ENCODE measurements around the gene EEPD1.

EEPD1 gene

GRCh38 chr7:36209814-36210183, 56.7 kb downstream of the EEPD1 start:
- H3K4me3 ChIP-seq (ENCODE audit: low read length): no peak overlapping the region
- no peaks in the 10 kb centered on the region for H3K27me3 ChIP-seq (ENCODE audit: insufficient read depth, low read length)
- no peaks in the 10 kb centered on the region for H3K36me3 ChIP-seq (ENCODE audit: insufficient read depth, low read length)
- H3K9me3 ChIP-seq (ENCODE audit: low read length): no peaks in the 10 kb centered on the region
- H3K4me1 ChIP-seq (ENCODE audit: insufficient read depth, low read length): peaks cover 17% of the 10 kb centered on the region
- no peak overlapping the region for H2AFZ ChIP-seq (ENCODE audit: low read depth, low read length)

GRCh38 chr7:36210291-36210922, 57.4 kb downstream of the EEPD1 start:
- Histone ChIP-seq H3K27me3 (ENCODE audit: insufficient read depth, low read length) (no peaks in the 10 kb centered on the region), H3K9me3 (ENCODE audit: low read length) (no peaks in the 10 kb centered on the region), H3K4me3 (ENCODE audit: low read length) (no peak overlapping the region), H3K4me1 (ENCODE audit: insufficient read depth, low read length) (peaks cover 12% of the 10 kb centered on the region), H3K36me3 (ENCODE audit: insufficient read depth, low read length) (no peaks in the 10 kb centered on the region), H2AFZ (ENCODE audit: low read depth, low read length) (no peak overlapping the region)

- Histone ChIP-seq H3K9me3 (ENCODE audit: low read length) (no peaks in the 10 kb centered on the region), H3K36me3 (ENCODE audit: insufficient read depth, low read length) (no peaks in the 10 kb centered on the region), H3K4me1 (ENCODE audit: insufficient read depth, low read length) (peaks cover 4% of the 10 kb centered on the region), H2AFZ (ENCODE audit: low read depth, low read length) (no peak overlapping the region), H3K4me3 (ENCODE audit: low read length) (no peak overlapping the region), H3K27me3 (ENCODE audit: insufficient read depth, low read length) (no peaks in the 10 kb centered on the region)
Observed at GRCh38 chr7:36214608-36215456, 61.8 kb downstream of the EEPD1 start.

GRCh38 chr7:36215457-36215765, 62.4 kb downstream of the EEPD1 start:
- Histone ChIP-seq H3K27me3 (ENCODE audit: insufficient read depth, low read length) (no peaks in the 10 kb centered on the region), H3K4me3 (ENCODE audit: low read length) (no peak overlapping the region), H3K9me3 (ENCODE audit: low read length) (no peaks in the 10 kb centered on the region), H2AFZ (ENCODE audit: low read depth, low read length) (no peak overlapping the region), H3K36me3 (ENCODE audit: insufficient read depth, low read length) (no peaks in the 10 kb centered on the region), H3K4me1 (ENCODE audit: insufficient read depth, low read length) (peaks cover 4% of the 10 kb centered on the region)

- Histone ChIP-seq H2AFZ (ENCODE audit: low read depth, low read length) (no peak overlapping the region), H3K36me3 (ENCODE audit: insufficient read depth, low read length) (no peaks in the 10 kb centered on the region), H3K9me3 (ENCODE audit: low read length) (no peaks in the 10 kb centered on the region), H3K4me1 (ENCODE audit: insufficient read depth, low read length) (no peaks in the 10 kb centered on the region), H3K4me3 (ENCODE audit: low read length) (no peak overlapping the region), H3K27me3 (ENCODE audit: insufficient read depth, low read length) (no peaks in the 10 kb centered on the region)
Observed at GRCh38 chr7:36216063-36216684, 63.1 kb downstream of the EEPD1 start.

- Histone ChIP-seq H3K27me3 (ENCODE audit: insufficient read depth, low read length) (no peaks in the 10 kb centered on the region), H2AFZ (ENCODE audit: low read depth, low read length) (no peak overlapping the region), H3K9me3 (ENCODE audit: low read length) (no peaks in the 10 kb centered on the region), H3K4me1 (ENCODE audit: insufficient read depth, low read length) (no peaks in the 10 kb centered on the region), H3K4me3 (ENCODE audit: low read length) (no peak overlapping the region), H3K36me3 (ENCODE audit: insufficient read depth, low read length) (no peaks in the 10 kb centered on the region)
Observed at GRCh38 chr7:36217211-36217960, 64.3 kb downstream of the EEPD1 start.

GRCh38 chr7:36217961-36218284, 64.9 kb downstream of the EEPD1 start:
- Histone ChIP-seq H3K36me3 (ENCODE audit: insufficient read depth, low read length) (no peaks in the 10 kb centered on the region), H3K4me1 (ENCODE audit: insufficient read depth, low read length) (no peaks in the 10 kb centered on the region), H3K9me3 (ENCODE audit: low read length) (no peaks in the 10 kb centered on the region), H2AFZ (ENCODE audit: low read depth, low read length) (no peak overlapping the region), H3K27me3 (ENCODE audit: insufficient read depth, low read length) (no peaks in the 10 kb centered on the region), H3K4me3 (ENCODE audit: low read length) (no peak overlapping the region)

GRCh38 chr7:36219429-36219828, 66.4 kb downstream of the EEPD1 start:
- H2AFZ ChIP-seq (ENCODE audit: low read depth, low read length): no peak overlapping the region
- no peaks in the 10 kb centered on the region for H3K36me3 ChIP-seq (ENCODE audit: insufficient read depth, low read length)
- H3K9me3 ChIP-seq (ENCODE audit: low read length): no peaks in the 10 kb centered on the region
- no peak overlapping the region for H3K4me3 ChIP-seq (ENCODE audit: low read length)
- H3K27me3 ChIP-seq (ENCODE audit: insufficient read depth, low read length): no peaks in the 10 kb centered on the region
- H3K4me1 ChIP-seq (ENCODE audit: insufficient read depth, low read length): no peaks in the 10 kb centered on the region

GRCh38 chr7:36223851-36224250, 70.8 kb downstream of the EEPD1 start:
- H3K27me3 ChIP-seq (ENCODE audit: insufficient read depth, low read length): no peaks in the 10 kb centered on the region
- no peaks in the 10 kb centered on the region for H3K9me3 ChIP-seq (ENCODE audit: low read length)
- no peak overlapping the region for H2AFZ ChIP-seq (ENCODE audit: low read depth, low read length)
- no peaks in the 10 kb centered on the region for H3K4me1 ChIP-seq (ENCODE audit: insufficient read depth, low read length)
- no peaks in the 10 kb centered on the region for H3K36me3 ChIP-seq (ENCODE audit: insufficient read depth, low read length)
- no peak overlapping the region for H3K4me3 ChIP-seq (ENCODE audit: low read length)

GRCh38 chr7:36224934-36225858, 72.1 kb downstream of the EEPD1 start:
- Histone ChIP-seq H3K27me3 (ENCODE audit: insufficient read depth, low read length) (no peaks in the 10 kb centered on the region), H3K36me3 (ENCODE audit: insufficient read depth, low read length) (no peaks in the 10 kb centered on the region), H2AFZ (ENCODE audit: low read depth, low read length) (no peak overlapping the region), H3K9me3 (ENCODE audit: low read length) (no peaks in the 10 kb centered on the region), H3K4me3 (ENCODE audit: low read length) (no peak overlapping the region), H3K4me1 (ENCODE audit: insufficient read depth, low read length) (no peaks in the 10 kb centered on the region)

- no peaks in the 10 kb centered on the region for H3K27me3 ChIP-seq (ENCODE audit: insufficient read depth, low read length)
- no peaks in the 10 kb centered on the region for H3K36me3 ChIP-seq (ENCODE audit: insufficient read depth, low read length)
- no peaks in the 10 kb centered on the region for H3K9me3 ChIP-seq (ENCODE audit: low read length)
- H3K4me1 ChIP-seq (ENCODE audit: insufficient read depth, low read length): no peaks in the 10 kb centered on the region
- H2AFZ ChIP-seq (ENCODE audit: low read depth, low read length): no peak overlapping the region
- no peak overlapping the region for H3K4me3 ChIP-seq (ENCODE audit: low read length)
Observed at GRCh38 chr7:36226151-36226550, 73.1 kb downstream of the EEPD1 start.

GRCh38 chr7:36227223-36227622, 74.2 kb downstream of the EEPD1 start:
- no peaks in the 10 kb centered on the region for H3K9me3 ChIP-seq (ENCODE audit: low read length)
- no peak overlapping the region for H2AFZ ChIP-seq (ENCODE audit: low read depth, low read length)
- no peaks in the 10 kb centered on the region for H3K4me1 ChIP-seq (ENCODE audit: insufficient read depth, low read length)
- H3K4me3 ChIP-seq (ENCODE audit: low read length): no peak overlapping the region
- no peaks in the 10 kb centered on the region for H3K36me3 ChIP-seq (ENCODE audit: insufficient read depth, low read length)
- no peaks in the 10 kb centered on the region for H3K27me3 ChIP-seq (ENCODE audit: insufficient read depth, low read length)

Measured in neuron (in vitro differentiated cells).